HepG2 (cell line): Measurements from ENCODE around the gene CALD1. TPM values are rescaled to one million over a fixed set of nuclear protein-coding genes. Genes with fewer than 3 reads are reported as not detected.

Experiments
- ATAC-seq: fragments of 200-7000 bp; cut with Tn5 transposase; 3 replicates; pipeline ENCODE4 v1.9.1; 2020; ENCODE audit warnings: mild to moderate bottlenecking, moderate library complexity
- BruUV-seq: library from RNA; stranded (reverse); fragments of 400-500 nt; replicated peaks from 2 replicates; lab custom pipeline; 2021; lab: Mats Ljungman, UMichigan
- CTCF ChIA-PET: fragments of 300-600 bp; formaldehyde crosslinking; extraction: SDS; loops from one replicate; lab custom pipeline; 2021; ENCODE audit warnings: low total read pairs, inconsistent platforms, low intra/inter-chr PET ratio; lab: Yijun Ruan, JAX
- POLR2A ChIA-PET: fragments of 350-600 bp; sonication (Branson Sonifier 250); formaldehyde crosslinking; loops from one replicate; lab custom pipeline; 2020; ENCODE audit warnings: antibody characterized with exemption, inconsistent platforms; lab: Yijun Ruan, JAX
- DNase-seq: peaks from one replicate; pipeline ENCODE4 v3.0.0-alpha.2; 2015; ENCODE audit warnings: low spot score
- FAIRE-seq: peaks from 3 replicates; lab custom pipeline; 2011; peaks lifted over from hg19 to GRCh38; lab: Jason Lieb, UNC
- H2AFZ ChIP-seq: one replicate; pipeline ENCODE4 v1.6.1; 2011; ENCODE audit warnings: low read length, inconsistent platforms
- H3K27ac ChIP-seq: fragments of 300-600 bp; 3 replicates; pipeline ENCODE4 v1.8.0; 2011; ENCODE audit warnings: mixed run types, mild to moderate bottlenecking, mixed read lengths, low read length, inconsistent platforms; ENCODE audit not compliant: insufficient read depth; ENCODE audit errors: extremely low read length
- H3K27me3 ChIP-seq, 2 experiments: fragments of 200-600 bp in 1 of 2; 2 replicates in 1 of 2; 3 replicates in 1 of 2; pipeline versions ENCODE4 v1.6.0 to v1.8.0; 2011; ENCODE audit warnings: low read length in 2 of 2, mild to moderate bottlenecking in 2 of 2, moderate library complexity in 2 of 2, inconsistent platforms in 1 of 2; ENCODE audit not compliant: insufficient read depth in 2 of 2, control insufficient read depth in 1 of 2
- H3K36me3 ChIP-seq, 2 experiments: fragments of 200-600 bp in 1 of 2; replicated peaks in 1 of 2; 2 replicates in 1 of 2; 3 replicates in 1 of 2; pipeline versions ENCODE4 v1.5.1 to v1.8.0; 2011; ENCODE audit warnings: low read length in 2 of 2, inconsistent platforms in 1 of 2; ENCODE audit not compliant: insufficient read depth in 2 of 2, control insufficient read depth in 1 of 2
- H3K4me1 ChIP-seq: 2 replicates; pipeline ENCODE4 v1.5.1; 2012; ENCODE audit warnings: low read length, inconsistent platforms; ENCODE audit not compliant: insufficient read depth
- H3K4me2 ChIP-seq: 2 replicates; pipeline ENCODE4 v1.6.0; 2011; ENCODE audit warnings: low read depth, low read length, inconsistent platforms
- H3K4me3 ChIP-seq, 3 experiments: fragments of 200-600 bp in 1 of 3; sonication (generic), shearing (Covaris generic) in 1 of 3; replicated peaks in 1 of 3; 2 replicates each; pipeline ENCODE4 v1.5.1; 2011 to 2016; ENCODE audit warnings: low read length in 3 of 3, inconsistent platforms in 2 of 3, low read depth in 2 of 3, mild to moderate bottlenecking in 2 of 3, control low read depth in 1 of 3, mixed read lengths in 1 of 3; ENCODE audit not compliant: insufficient read depth in 1 of 3
- H3K79me2 ChIP-seq: one replicate; pipeline ENCODE4 v1.6.1; 2011; ENCODE audit warnings: low read length, inconsistent platforms; ENCODE audit not compliant: insufficient read depth
- H3K9ac ChIP-seq: 2 replicates; pipeline ENCODE4 v1.6.0; 2011; ENCODE audit warnings: mild to moderate bottlenecking, low read depth, low read length, inconsistent platforms; ENCODE audit not compliant: insufficient read depth
- H3K9me3 ChIP-seq: 2 replicates; pipeline ENCODE4 v1.5.1; 2012; ENCODE audit warnings: mild to moderate bottlenecking, low read length
- H4K20me1 ChIP-seq: 2 replicates; pipeline ENCODE4 v1.6.0; 2011; ENCODE audit warnings: inconsistent platforms, mild to moderate bottlenecking, low read length, moderate library complexity; ENCODE audit not compliant: insufficient read depth
- BATF2 ChIP-seq: sonication (generic); formaldehyde crosslinking; IDR thresholded peaks from 2 replicates; pipeline ENCODE4 v1.8.0; 2022; ENCODE audit warnings: mild to moderate bottlenecking, missing genetic modification reagents, moderate library complexity
- DR1 ChIP-seq: sonication (generic); formaldehyde crosslinking; IDR thresholded peaks from 2 replicates; pipeline ENCODE4 v1.8.0; 2021; ENCODE audit warnings: mild to moderate bottlenecking, missing genetic modification reagents, inconsistent platforms
- HMG20B ChIP-seq: conservative IDR thresholded peaks from 2 replicates; pipeline ENCODE4 v1.6.1; 2016; ENCODE audit warnings: missing genetic modification reagents, missing compliant biosample characterization
- MLXIP ChIP-seq: sonication (generic); formaldehyde crosslinking; IDR thresholded peaks from 2 replicates; pipeline ENCODE4 v1.9.0; 2021; ENCODE audit warnings: missing genetic modification reagents, borderline replicate concordance
- ZBTB20 ChIP-seq: sonication (generic); formaldehyde crosslinking; IDR thresholded peaks from 2 replicates; pipeline ENCODE4 v1.8.1; 2023; ENCODE audit warnings: missing genetic modification reagents, low read depth, mild to moderate bottlenecking, borderline replicate concordance
- ZNF337 ChIP-seq: sonication (generic); formaldehyde crosslinking; IDR thresholded peaks from 2 replicates; pipeline ENCODE4 v1.5.1; 2020; ENCODE audit warnings: missing genetic modification reagents, low read depth, mild to moderate bottlenecking, borderline replicate concordance
- ZNF788 ChIP-seq: sonication (generic); formaldehyde crosslinking; IDR thresholded peaks from 2 replicates; pipeline ENCODE4 v1.5.0; 2020; ENCODE audit warnings: mild to moderate bottlenecking, missing genetic modification reagents, borderline replicate concordance
- in situ Hi-C: cut with HindIII; loops from 2 replicates; pipeline ENCODE4 v1.10.0; 2017; ENCODE audit warnings: low pct_unique_long_range_greater_than_20kb; ENCODE audit not compliant: extremely low pct_ligation_motif_present
- intact Hi-C: fragments of 100-400 bp; cut with micrococcal nuclease; formaldehyde crosslinking; loops from one replicate; pipeline ENCODE4 v1.10.0; 2022; ENCODE audit not compliant: unreplicated experiment
- polyA plus RNA-seq, 8 experiments: library from polyadenylated mRNA; depleted of rRNA in 3 of 8; stranded (reverse) in 7 of 8; unstranded in 1 of 8; fragments of >200 nt; fragmentation: Illumina TruSeq in 4 of 8; extraction: Trizol in 4 of 8; gene quantifications; 2 replicates each; pipeline versions ENCODE4 v1.2.1 to v1.2.3, GENCODE V29; 2011 to 2016; ENCODE audit warnings: low read depth in 4 of 8, missing spikeins in 1 of 8, mixed read lengths in 1 of 8; ENCODE audit not compliant: insufficient read depth in 1 of 8
- total RNA-seq, 5 experiments: library from RNA; depleted of rRNA; stranded (reverse); fragments of >200 nt; fragmentation: Illumina TruSeq; extraction: Trizol; gene quantifications; 2 replicates each; pipeline ENCODE4 v1.2.3, GENCODE V29; 2016; ENCODE audit warnings: low read depth in 1 of 5

CALD1 gene
- total and polyA plus RNA-seq, 2 of the 13 experiments (the other 11 are each of a cell fraction or from before 2014, with no cell fraction given): 53.0 to 112 TPM

- Histone ChIP-seq H4K20me1 (no peaks in the 10 kb centered on the region), H2AFZ (no peak overlapping the region), H3K4me3 (no peak overlapping the region), H3K27ac (no peak overlapping the region), H3K79me2 (no peaks in the 10 kb centered on the region), H3K4me1 (peaks cover 11% of the 10 kb centered on the region), H3K36me3 (no peaks in the 10 kb centered on the region)
- POLR2A ChIA-PET: no interaction called here
- CTCF ChIA-PET: no interaction called here
- TF ChIP-seq BATF2 (CRISPR knock-in tag) (no peak), MLXIP (CRISPR knock-in tag) (no peak), ZNF337 (CRISPR knock-in tag) (no peak), ZNF788 (CRISPR knock-in tag) (no peak), ZBTB20 (no peak), DR1 (CRISPR knock-in tag) (no peak), HMG20B (no peak)
- TF ChIP-seq, all 625 proteins: peak for 0
- no TSS peak for BruUV-seq
- no peak overlapping the region for H3K9ac ChIP-seq
- intact Hi-C loops (no loop called here), in situ Hi-C loops (no loop called here)
- H3K4me2 ChIP-seq: no peak overlapping the region
- no peaks in the 10 kb centered on the region for H3K9me3 ChIP-seq
- ATAC-seq (no peak), FAIRE-seq (no peak), DNase-seq (no peak)
- H3K27me3 ChIP-seq: no peaks in the 10 kb centered on the region
Observed at GRCh38 chr7:134839298-134839697, 59.9 kb downstream of the CALD1 start.
